CD4-positive, alpha-beta T cell treated with Interleukin-2 at 100 ng/mL for 4 hours (primary cell): ENCODE measurements around the gene RAB39A.
"Not testable (repeated sequence)": the region's sequence is repeated elsewhere in the genome, so short reads cannot be mapped to it uniquely, and the experiment has no call there.

ENCODE experiments used
- DNase-seq: peaks from one replicate; pipeline ENCODE4 v3.0.0-alpha.2; 2020; ENCODE audit warnings: low spot score

RAB39A gene

DNA sequence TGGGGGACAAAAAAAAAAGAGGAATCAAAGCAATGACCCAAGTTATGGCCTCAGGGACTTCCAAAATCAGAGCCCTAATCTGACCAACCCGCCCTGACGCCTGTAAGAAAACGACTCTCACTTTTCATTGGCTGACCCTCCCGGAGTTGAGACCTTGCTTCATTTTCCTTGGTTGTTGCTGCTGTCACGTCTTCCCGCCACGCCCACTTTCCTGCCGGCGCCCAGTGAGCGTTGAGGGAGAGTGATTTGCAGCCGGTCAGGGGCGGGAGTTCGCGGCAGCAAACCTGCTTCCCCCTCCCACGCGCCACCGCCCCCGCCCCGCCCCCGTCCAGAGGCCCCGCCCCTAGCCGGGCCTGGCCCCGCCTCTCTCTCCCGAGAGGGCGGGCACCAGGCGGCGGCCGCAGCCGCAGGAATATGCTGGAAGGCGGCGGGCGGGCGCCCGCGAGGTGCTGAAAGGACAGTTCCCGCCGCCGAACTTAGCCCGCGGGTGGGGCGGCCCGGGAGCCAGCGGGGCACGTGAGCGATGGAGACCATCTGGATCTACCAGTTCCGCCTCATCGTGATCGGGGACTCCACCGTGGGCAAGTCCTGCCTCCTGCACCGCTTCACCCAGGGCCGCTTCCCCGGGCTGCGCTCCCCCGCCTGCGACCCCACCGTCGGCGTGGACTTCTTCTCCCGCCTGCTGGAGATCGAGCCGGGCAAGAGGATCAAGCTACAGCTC, at the start of gene RAB39A:
Gene RAB39A, plus strand, starts transcription at position 403 of the 721 bp plus-strand sequence. Its CDS starts 121 bp downstream, at position 524.
- DNase-seq: peak; percentile 71

GRCh38 chr11:107881471-107881870, 46.8 kb upstream of the RAB39A start:
- DNase-seq: not testable (repeated sequence)

DNA sequence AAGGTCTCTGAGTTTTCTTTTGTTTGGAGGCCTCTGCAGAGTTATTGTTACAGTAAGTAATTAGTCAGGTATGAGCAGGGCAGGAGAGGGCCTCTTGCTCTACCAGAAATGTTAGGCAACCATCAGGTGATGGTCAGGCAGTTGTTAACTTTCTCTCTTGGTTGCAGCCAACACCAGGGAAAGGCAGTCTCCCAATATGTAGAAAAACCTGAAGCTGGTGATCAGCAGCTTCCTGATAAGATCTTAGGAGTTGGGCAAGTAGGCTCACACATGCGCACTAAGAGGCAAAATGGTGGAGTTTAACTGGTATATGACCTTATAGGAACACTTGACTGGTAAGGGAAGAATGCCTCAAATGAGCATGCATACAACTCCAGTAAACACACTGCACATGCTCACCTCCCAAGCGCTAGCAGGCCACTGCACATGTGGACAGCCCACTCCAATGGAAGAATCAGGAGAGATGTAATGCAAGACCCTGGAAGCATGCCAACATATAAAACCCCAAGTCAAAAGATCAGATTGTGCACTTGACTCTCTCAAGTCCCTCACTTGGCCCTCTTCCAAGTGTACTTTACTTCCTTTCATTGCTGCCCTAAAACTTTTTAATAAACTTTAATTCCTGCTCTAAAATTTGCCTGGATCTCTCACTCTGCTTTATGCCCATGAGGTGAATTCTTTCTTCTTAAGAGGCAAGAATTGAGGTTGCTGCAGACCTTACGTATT, 46.0 kb upstream of the RAB39A start:
- DNase-seq: no peak

GRCh38 chr11:107898270-107898669, 30.0 kb upstream of the RAB39A start:
- peak; percentile 26 for DNase-seq

DNA sequence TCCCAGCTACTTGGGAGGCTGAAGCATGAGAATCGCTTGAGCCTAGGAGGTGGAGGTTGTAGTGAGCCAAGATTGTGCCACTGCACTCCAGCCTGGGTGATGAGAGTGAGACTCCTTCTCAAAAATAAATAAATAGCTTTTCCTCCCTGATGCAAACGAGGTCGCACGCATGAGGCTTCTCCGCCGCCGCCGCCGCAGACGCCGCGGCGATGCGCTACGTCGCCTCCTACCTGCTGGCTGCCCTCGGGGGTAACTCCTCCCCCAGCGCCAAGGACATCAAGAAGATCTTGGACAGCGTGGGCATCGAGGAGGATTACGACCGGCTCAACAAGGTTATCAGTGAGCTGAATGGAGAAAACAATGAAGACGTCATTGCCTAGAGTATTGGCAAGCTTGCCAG, 20.0 kb upstream of the RAB39A start:
- DNase-seq: no peak

DNA sequence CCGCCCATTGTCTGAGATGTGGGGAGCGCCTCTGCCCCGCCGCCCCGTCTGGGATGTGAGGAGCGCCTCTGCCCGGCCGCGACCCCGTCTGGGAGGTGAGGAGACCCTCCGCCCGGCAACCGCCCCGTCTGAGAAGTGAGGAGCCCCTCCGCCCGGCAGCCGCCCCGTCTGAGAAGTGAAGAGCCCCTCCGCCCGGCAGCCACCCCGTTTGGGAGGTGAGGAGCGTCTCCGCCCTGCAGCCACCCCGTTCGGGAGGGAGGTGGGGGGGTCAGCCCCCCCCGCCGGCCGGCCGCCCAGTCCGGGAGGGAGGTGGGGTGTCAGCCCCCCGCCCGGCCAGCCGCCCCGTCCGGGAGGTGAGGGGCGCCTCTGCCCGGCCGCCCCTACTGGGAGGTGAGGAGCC, 15.8 kb upstream of the RAB39A start:
- DNase-seq: not testable (repeated sequence)

DNA sequence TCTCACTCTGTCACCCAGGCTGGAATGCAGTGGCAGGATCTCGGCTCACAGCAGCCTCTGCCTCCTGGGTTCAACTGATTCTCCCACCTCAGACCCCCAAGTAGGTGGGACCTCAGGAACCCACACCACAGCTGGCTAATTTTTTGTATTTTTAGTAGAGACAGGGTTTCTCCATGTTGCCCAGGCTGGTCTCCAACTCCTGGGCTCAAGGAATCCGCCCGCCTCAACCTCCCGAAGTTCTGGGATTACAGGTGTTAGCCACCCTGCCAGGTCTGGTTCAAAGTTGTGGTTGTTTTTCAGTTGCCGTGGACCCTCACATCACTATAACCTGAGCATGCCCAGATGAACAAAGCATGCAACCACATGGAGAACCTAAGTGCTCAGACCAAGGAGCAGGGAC, 13.0 kb upstream of the RAB39A start:
- no peak for DNase-seq

- DNase-seq: peak; percentile 11
Measured at GRCh38 chr11:107916671-107917241, 11.5 kb upstream of the RAB39A start.

DNA sequence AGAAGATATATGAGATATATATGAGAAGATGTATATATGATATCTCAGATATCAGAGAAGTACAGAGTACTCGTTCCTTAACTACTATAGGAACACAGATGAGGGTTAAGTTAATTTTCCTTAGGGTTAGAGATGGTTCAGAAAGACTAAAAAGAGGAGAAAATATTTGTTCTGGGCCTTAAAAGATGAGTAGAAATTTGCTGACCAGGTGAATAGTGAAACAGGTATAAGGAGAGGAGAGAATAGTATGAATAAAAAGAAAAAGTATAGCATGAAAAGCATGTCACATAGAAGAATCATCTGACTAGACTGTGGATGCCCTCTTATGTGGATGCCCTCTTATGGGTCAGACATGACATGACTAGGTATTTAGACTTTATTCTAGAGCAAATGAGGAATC, 6.3 kb upstream of the RAB39A start:
- DNase-seq: no peak

GRCh38 chr11:107923519-107923918, 4.7 kb upstream of the RAB39A start:
- not testable (repeated sequence) for DNase-seq

GRCh38 chr11:107924306-107924705, 3.9 kb upstream of the RAB39A start:
- DNase-seq: no peak

DNA sequence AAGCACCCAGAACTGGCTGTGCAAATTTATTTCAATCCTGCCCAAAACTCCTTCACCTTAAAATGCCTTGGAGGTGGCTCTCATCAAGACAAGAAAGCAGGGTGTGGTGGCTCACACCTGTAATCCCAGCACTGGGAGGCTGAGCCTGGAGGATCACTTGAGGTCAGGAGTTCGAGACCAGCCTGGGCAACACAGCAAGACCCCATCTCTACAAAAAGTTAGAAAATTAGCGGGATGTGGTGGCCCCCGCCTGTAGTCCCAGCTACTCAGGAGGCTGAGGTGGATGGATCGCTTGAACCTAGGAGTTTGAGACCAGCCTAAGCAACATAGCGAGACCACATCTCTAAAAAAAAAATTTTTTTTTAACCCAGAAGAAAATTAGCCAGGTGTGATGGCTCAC, 689 bp upstream of the RAB39A start:
- DNase-seq: no peak

DNA sequence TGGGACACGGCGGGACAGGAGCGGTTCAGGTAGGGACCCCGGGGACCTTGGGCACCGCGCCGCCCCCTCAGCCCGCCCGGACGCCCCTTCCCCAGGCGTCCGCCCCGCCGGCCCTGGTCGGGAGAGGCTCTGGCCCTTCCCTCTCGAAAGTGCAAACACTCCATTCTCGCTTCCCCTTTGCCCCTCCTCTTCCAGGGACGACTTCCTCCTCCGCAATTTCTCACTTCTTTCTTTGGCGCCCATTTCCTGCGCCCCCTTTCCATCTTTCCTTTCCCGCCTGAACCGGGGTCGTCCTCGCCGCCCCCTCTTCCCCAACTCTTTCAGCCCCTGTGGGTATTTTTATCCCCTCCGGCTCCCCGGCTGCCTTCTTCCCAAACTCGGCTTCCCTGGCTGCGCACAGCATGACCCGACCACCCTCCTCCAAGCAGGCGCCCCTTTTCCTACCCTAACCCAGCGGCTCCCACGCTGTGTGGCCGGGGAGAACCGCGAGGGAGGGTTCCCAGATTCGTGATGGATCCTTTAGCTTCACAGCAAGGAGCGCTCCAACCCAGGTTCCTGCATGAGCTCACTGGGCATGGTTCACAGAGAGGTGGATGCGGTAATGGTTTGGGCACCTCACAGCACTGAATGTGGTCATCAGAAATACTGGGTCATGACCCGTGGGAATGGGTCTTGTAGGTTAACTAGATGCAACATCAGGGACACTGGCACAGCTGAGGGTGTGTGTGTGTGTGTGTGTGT, 689 bp downstream of the RAB39A start:
- no peak for DNase-seq

- peak; percentile 5 for DNase-seq
Measured at GRCh38 chr11:107929611-107930200, 1.5 kb downstream of the RAB39A start.

- DNase-seq: no peak
Measured at GRCh38 chr11:107931206-107931605, 3.0 kb downstream of the RAB39A start.

DNA sequence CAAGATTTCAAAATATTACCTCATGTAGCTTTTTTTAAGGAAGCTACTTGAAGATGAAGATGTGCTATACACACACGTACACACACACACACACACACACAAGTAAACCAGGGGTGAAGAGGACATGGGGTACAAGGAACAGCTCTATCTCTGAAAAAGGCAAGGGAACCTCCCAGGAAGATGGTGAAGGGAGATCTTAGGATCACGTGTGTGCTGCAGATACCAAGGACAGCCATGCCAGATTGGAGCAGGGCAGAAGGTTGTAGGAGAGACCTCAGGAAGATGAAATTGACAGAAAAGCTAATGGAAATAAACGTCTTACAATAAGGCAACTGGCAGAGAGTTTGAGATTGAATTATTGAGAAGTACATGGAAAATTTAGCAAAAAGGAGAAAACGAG, 19.7 kb downstream of the RAB39A start:
- no peak for DNase-seq

DNA sequence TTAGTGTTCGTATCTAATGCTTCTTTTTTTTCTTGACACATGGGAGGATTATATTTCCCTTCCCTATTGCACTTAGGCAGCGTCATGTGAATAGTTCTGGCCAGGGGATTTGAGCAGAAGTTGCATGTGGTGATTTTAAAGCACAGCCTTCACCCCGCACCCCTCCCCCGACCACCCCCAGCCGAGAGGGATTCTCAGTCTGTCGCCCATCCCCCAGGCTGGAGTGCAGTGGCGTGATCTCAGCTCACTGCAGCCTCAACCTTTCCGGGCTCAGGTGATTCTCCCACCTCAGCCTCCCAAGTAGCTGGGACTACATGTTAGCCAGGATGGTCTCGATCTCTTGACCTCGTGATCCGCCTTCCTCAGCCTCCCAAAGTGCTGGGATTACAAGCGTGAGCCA, 20.1 kb downstream of the RAB39A start:
- not testable (repeated sequence) for DNase-seq

GRCh38 chr11:107951155-107951554, 22.9 kb downstream of the RAB39A start:
- DNase-seq: no peak

DNA sequence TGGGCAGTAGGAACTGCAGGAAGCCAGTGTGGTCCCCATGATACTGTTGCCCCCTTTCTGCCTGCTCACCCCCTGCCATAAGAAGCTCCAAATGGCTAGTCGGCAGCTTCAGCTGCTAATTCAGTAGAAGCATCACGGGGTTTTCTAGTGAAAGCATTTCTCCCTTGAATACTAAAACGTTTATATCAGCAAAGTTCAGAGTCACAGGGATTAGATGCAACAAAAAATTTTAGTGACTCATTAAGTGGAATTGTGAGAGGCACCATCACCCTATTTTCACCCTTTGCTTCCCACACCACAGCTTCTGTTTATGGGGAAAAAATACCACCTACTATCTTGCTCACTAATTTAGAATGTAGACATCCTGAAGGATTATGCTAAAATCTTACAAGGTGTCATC, 25.2 kb downstream of the RAB39A start:
- no peak for DNase-seq

- DNase-seq: no peak
Measured at GRCh38 chr11:107956543-107956942, 28.3 kb downstream of the RAB39A start.

DNA sequence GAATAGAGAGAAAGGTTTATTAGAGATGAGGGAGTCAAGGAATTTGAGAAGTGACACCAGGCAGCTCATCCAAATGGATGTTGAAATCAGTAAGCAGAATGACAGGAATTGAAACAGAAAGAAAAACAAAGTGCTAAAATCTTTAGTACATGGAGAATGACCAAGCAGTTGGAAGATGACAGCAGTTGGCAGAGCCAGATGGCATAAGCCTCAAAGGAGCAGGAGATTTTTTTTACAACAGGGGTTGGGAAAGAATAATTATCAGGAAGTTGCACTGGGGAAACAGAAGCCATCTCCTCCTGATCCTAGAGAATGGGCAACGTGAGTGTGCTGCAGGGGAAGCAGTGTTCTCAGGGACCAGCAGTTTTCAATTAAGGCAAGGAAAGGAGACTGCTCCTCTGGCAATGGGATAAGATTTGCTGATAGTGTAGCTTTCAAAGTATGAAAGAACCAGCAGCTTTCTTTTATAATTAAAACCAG, 28.9 kb downstream of the RAB39A start:
- no peak for DNase-seq

GRCh38 chr11:107961480-107961879, 33.2 kb downstream of the RAB39A start:
- no peak for DNase-seq
